ACHN (cell line): Measurements from ENCODE around the gene THSD7B.
A peak's percentile ranks its signal among the peaks of the same experiment; 100 is the strongest.

Experiments
- DNase-seq: peaks from one replicate; pipeline ENCODE4 v3.0.0-alpha.2; 2015
- in situ Hi-C: cut with HindIII; loops from 2 replicates; pipeline ENCODE4 v1.10.0; 2017; ENCODE audit warnings: low sequenced_read_pairs, low pct_ligation_motif_present, low pct_unique_long_range_greater_than_20kb

The THSD7B gene

GRCh38 chr2:137168552-137168951 is 403.2 kb downstream of the THSD7B start:
- in situ Hi-C loops: no loop called here
- no peak for DNase-seq

- in situ Hi-C loops: no loop called here
- peak; percentile 98 for DNase-seq
Observed at GRCh38 chr2:137172162-137172561, 406.8 kb downstream of the THSD7B start.

DNA sequence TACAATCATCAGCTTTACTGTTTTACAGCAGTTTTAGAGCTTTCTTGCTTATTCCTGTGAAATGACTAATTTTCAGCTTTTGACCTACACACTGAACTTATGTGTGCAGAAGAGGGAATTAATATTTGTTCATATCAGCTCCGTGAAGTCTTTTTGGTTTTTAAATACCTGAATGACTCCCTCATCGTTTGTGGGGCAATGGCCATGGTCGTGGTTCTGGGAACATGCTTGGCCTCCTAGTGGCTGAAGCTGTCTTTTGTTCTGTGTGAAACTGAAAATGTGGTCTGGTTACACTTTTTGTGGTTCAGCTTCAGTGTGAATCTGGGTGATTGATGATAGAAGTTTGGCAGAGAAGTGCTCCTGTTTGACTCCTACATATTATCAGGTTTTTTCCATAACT is 408.1 kb downstream of the THSD7B start:
- in situ Hi-C loops: no loop called here
- peak; percentile 75 for DNase-seq

GRCh38 chr2:137175246-137175645 is 409.9 kb downstream of the THSD7B start:
- in situ Hi-C loops: no loop called here

DNA sequence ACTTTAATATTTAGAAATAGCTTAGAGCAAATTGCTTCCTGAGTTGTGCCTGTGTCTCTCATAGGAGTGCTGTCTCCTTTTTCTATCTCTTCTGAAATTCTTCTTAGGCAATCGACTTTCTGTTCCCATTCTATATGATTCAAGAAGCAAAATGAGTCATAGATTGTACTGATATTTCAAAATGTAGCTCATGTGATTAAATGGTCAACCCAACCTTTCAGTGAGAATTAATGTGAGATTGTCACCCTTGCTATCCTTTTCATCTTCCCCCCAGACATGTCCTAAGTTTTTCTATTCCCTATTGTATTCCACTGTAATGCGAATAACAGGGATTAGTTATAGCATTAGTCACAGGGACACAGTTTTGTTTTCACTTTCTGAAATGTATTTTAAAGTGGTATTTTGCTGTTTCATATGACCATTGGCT is 413.6 kb downstream of the THSD7B start:
- in situ Hi-C loops: no loop called here
- DNase-seq: peak; percentile 25

More at GRCh38 chr2:137175246-137175645, 409.9 kb downstream of the THSD7B start:
- DNase-seq: no peak

DNA sequence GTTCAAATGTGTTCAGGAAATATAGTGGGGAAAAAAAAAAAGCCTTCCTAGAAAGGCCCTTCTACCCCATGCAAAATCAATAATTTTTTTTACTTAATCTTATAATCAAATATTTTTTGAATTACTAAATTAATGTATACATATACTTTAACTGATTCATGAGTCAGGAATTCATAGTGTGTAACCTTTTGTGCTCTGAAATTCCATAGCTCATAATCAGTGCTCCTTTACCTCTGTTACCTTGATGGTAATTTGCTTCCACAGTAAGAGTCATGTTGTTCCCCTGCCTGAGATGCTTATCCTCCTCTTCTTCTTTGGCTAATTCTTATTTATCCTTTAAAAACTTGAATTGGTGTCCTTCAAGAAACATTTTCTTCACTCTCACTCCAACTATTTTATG is 414.2 kb downstream of the THSD7B start:
- in situ Hi-C loops: no loop called here
- DNase-seq: no peak

DNA sequence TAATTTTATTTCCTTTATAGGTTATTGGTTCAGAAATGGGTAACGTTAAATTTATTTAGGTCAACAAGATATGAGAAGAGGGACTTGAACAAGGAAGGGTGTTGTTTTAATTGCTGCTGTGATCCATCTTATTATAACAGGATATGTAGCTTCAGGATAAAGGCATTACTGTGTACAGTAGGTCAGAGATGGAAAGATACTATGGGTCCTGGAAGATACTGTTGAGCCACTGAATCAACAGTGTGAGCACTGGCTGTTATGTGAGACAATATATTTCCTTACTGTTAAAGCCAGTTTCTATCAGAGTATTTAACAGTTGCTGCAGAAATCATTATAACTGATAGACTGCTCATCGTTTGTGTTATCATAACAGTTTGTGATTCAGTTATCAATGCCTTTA is 414.7 kb downstream of the THSD7B start:
- in situ Hi-C loops: no loop called here
- DNase-seq: no peak

- no peak for DNase-seq
- in situ Hi-C loops: no loop called here
Observed at GRCh38 chr2:137181370-137181769, 416.0 kb downstream of the THSD7B start.

GRCh38 chr2:137182071-137182470 is 416.7 kb downstream of the THSD7B start:
- in situ Hi-C loops: no loop called here
- no peak for DNase-seq

DNA sequence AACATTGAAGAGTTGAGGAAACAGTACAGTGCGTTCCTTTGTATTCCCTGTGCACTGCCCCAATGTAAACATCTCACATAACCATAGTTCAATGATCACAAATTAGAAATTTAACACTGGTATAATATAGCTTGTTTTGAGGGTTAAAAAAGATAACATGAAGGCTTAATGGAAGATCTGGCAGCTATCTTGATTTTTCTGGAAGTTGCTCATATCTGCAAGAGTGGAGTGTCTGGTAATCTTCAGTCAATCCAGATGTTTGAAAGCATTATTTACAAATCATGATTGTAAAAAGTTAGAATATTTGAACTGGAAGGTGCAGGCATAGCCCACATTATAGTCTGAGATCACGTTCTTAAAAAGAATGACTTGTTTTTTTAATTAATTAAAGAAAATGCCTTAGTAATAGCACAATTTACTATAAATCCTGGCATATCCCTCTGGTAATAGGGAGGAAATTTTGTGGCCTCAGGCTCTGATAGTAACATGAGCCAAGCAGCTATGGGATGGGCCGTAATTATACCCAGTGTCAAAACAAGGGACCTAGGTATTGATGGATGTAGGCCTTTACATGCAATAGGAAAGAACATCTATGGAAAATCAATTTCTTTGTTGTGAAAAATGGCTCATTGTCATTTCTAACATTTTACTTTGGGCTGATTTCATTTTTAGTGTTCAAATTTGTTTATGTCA is 418.0 kb downstream of the THSD7B start:
- in situ Hi-C loops: no loop called here
- no peak for DNase-seq

DNA sequence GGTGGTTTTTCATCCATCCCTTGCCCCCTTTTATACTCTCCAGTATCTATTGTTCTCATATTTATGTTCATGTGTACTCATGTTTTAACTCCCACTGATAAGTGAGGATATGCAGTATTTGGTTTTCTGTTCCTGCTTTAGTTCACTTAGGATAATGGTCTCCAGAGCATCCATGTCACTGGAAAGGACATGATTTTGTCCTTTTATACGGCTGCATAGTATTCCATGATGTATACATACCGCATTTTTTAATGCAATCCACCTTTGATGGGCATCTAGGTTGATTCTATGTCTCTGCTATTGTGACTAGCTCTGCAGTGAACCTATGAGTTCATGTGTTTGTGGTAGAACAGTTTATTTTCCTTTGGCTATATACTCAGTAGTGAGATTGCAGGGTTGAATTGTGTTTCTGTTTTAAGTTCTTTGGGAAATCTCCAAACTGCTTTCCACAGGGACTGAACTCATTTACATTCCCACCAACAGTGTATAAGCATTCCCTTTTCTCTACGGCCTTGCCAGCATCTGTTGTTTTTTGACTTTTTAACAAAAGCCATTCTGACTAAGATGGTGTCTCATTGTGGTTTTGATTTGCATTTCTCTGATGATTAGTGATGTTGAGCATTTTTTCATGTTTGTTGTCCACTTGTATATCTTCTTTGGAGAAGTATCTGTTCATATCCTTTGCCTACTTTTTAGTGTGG is 420.2 kb downstream of the THSD7B start:
- in situ Hi-C loops: no loop called here

GRCh38 chr2:137187216-137187615 is 421.9 kb downstream of the THSD7B start:
- in situ Hi-C loops: no loop called here
- no peak for DNase-seq

More for the DNA sequence above, 420.2 kb downstream of the THSD7B start:
- no peak for DNase-seq

DNA sequence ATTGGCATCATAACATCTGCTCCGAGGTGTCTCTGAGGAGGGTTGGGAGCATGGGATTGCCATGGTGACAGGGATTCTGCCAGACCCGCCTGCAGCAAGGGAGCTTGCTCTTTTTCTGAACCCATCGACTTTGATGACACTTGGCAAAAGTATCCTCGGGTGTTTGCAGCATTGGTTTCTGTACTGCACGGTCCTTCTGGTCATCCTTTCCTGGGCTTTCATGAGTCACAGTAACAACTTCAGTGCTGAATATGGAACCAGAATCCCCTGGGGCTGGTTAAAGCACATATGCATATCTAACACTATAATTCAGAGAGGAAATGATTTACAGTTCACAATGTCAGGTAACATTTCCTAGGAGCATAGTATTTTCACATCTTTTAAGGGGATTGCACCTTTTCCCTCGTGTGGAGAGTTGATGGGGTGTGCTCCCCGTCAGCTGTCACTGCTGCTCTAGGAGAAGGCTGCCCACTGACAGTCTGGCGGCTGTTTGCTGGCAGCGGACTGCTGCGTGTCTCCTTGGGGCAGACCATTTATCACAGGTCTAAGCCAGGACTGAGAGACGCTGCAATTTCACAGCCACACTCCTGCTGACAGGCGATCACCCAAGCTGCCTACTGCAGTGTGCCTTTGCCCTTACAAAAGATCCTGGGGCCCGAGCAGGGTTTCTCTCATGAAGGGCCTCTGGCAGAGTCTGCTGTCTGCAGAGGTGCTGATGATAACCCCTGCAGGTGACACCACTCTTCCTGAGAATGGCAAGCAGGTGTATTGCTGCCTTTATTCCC is 425.3 kb downstream of the THSD7B start:
- in situ Hi-C loops: no loop called here
- DNase-seq: no peak

DNA sequence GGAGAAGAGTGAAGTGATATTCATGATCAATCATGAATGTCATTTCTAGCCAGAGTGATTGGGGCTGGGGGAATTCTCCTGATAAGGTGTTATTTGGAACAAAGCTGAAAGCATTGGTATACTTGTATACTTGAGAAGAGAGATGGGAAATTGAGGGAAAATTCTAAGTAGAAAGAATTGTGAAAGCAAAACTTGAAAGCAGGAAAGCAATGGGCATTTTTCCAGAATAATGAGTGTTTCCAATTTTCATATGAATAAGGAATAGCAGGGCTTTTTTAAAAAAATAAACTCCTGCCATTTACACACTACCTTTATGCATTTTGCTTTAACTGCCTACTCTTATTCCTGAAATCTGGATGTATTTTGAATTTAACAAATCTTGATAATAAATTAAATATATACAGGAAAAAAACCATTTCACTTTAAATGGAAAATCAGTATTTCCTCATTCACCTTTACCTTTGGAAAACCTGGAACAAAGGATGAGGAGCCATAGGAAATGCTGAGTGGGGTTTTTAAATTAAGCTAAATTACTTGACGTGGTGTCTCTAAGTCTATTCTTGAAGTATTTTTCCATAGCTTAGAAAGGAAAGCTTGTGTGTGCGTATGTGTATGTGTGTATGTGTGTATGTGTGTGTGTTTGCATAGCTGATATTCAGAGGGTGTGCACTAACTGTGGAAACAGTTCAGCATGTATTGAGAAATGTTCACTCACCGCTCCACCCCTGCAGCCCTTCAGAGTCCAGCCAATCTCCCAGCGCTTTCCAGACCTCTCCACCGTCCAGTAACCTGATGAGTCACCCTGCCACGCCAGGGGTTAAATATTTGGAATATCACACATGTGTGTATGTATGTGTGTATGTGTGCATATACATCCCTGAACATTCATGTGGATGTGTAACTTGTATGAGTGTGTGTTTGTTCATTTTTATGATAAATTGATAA is 427.3 kb downstream of the THSD7B start:
- in situ Hi-C loops: no loop called here
- DNase-seq: peak; percentile 73

DNA sequence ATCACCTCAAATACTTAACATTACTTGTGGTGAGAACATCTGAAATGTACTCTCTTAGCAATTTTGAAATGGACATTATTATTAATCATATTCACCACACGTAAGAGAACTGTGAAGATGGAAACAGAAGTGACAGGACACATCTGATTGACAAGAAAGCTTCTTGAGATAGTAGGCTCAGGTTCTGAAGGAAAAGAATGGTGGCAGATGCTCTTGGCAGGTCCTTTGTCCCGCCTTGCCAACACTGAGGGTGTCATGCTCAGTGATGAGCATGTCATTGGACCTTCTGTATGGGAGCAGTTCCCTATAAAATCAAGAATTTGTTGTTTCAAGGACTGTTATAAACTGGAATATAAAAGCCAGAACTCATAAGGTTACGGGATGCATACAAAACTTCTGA is 428.1 kb downstream of the THSD7B start:
- in situ Hi-C loops: no loop called here
- no peak for DNase-seq

DNA sequence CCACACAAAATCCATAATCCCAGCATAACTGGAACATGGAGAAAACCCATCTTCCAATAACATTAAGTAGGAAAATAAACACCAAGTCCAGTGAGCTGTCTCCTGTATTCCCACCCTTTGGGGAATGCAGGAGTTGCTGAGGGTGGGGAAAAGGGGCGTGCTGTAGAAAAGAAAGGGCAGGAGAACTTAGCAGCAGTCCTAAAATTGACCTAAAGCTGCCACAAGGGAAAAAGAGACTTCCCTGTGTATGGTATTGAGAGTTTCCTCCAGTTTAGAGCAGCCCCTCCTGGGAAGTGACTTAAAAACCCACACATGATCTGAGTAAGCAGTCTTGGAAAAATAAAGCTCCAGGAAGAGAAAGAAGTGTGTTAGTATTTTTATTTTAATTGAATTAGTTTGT is 428.8 kb downstream of the THSD7B start:
- DNase-seq: no peak
- in situ Hi-C loops: no loop called here

- DNase-seq: no peak
- in situ Hi-C loops: no loop called here
Observed at GRCh38 chr2:137199751-137200150, 434.4 kb downstream of the THSD7B start.

DNA sequence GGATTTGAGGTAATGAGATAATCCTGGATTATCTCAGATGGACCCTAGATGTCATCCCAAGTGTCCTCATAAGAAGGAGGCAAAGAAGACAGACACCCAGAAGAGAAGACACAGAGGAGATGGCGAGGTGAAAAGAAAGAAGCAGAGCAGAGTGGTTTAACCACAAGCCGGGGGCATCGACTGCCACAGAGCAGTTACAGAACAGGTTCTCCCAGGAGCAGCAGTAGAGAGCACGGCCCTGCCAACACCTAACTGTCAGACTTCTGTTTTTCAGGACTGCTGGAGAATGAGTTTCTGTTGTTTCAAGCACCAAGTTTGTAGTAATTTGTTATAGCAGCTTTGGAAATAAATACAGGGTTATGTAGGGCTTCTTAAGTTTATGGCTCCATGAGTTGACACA is 437.0 kb downstream of the THSD7B start:
- in situ Hi-C loops: no loop called here
- no peak for DNase-seq
